HG02571 (cell line): ENCODE results near the gene LRRC4B.
"Not testable (repeated sequence)": the region's sequence is repeated elsewhere in the genome, so short reads cannot be mapped to it uniquely, and the experiment has no call there.

Experiments used
- ATAC-seq: cut with Tn5 transposase; IDR thresholded peaks from one replicate; pipeline ENCODE4 v1.9.1; 2021; ENCODE audit warnings: mild to moderate bottlenecking, moderate library complexity; ENCODE audit not compliant: unreplicated experiment

Gene LRRC4B

GRCh38 chr19:50567882-50568727 lies at the start of gene LRRC4B:
Gene LRRC4B, minus strand, starts transcription at chr19:50568435. Its CDS starts 19,597 bp downstream, at chr19:50548838.
- ATAC-seq: no peak

- ATAC-seq: not testable (repeated sequence)
Observed at GRCh38 chr19:50612504-50613404, 44.5 kb upstream of the LRRC4B start.

GRCh38 chr19:50607874-50608785 lies 39.9 kb upstream of the LRRC4B start:
- no peak for ATAC-seq

GRCh38 chr19:50607388-50607787 lies 39.2 kb upstream of the LRRC4B start:
- no peak for ATAC-seq

- not testable (repeated sequence) for ATAC-seq
Observed at GRCh38 chr19:50606059-50606836, 38.0 kb upstream of the LRRC4B start.

- not testable (repeated sequence) for ATAC-seq
Observed at GRCh38 chr19:50604264-50605073, 36.2 kb upstream of the LRRC4B start.

GRCh38 chr19:50602935-50603334 lies 34.7 kb upstream of the LRRC4B start:
- no peak for ATAC-seq

- ATAC-seq: no peak
Observed at GRCh38 chr19:50602496-50602895, 34.3 kb upstream of the LRRC4B start.

- ATAC-seq: no peak
Observed at GRCh38 chr19:50602089-50602422, 33.8 kb upstream of the LRRC4B start.

- no peak for ATAC-seq
Observed at GRCh38 chr19:50601407-50602088, 33.3 kb upstream of the LRRC4B start.

- ATAC-seq: no peak
Observed at GRCh38 chr19:50599427-50599826, 31.2 kb upstream of the LRRC4B start.

GRCh38 chr19:50590191-50590590 lies 22.0 kb upstream of the LRRC4B start:
- ATAC-seq: no peak

- not testable (repeated sequence) for ATAC-seq
Observed at GRCh38 chr19:50581795-50582660, 13.8 kb upstream of the LRRC4B start.

GRCh38 chr19:50580970-50581634 lies 12.9 kb upstream of the LRRC4B start:
- no peak for ATAC-seq

- no peak for ATAC-seq
Observed at GRCh38 chr19:50580240-50580639, 12.0 kb upstream of the LRRC4B start.

- ATAC-seq: not testable (repeated sequence)
Observed at GRCh38 chr19:50576769-50577168, 8.5 kb upstream of the LRRC4B start.
